ENCODE results near the gene PSME3IP1.

- TF ChIP-seq POLR2A (IDR thresholded peaks at IDR 0.05): no peak
- TF ChIP-seq CTCF (IDR thresholded peaks at IDR 0.05): no peak
Observed at GRCh38 chr16:57123216-57123973, 62.4 kb downstream of the PSME3IP1 start.
